Rectal smooth muscle tissue (tissue), 1 donor: Measurements from ENCODE around the gene TRIOBP.

ENCODE experiments used
- H3K27ac ChIP-seq: one replicate; pipeline ENCODE4 v1.7.0; 2013; ENCODE audit warnings: low read depth, low read length, inconsistent platforms
- H3K27me3 ChIP-seq: one replicate; pipeline ENCODE4 v1.7.0; 2013; ENCODE audit warnings: low read length; ENCODE audit not compliant: control insufficient read depth, insufficient read depth
- H3K36me3 ChIP-seq: one replicate; pipeline ENCODE4 v1.7.0; 2013; ENCODE audit warnings: low read length; ENCODE audit not compliant: control insufficient read depth, insufficient read depth
- H3K4me1 ChIP-seq: one replicate; pipeline ENCODE4 v1.7.0; 2013; ENCODE audit warnings: low read length; ENCODE audit not compliant: control insufficient read depth, insufficient read depth
- H3K4me3 ChIP-seq: one replicate; pipeline ENCODE4 v1.7.0; 2013; ENCODE audit warnings: low read length
- H3K9ac ChIP-seq: one replicate; pipeline ENCODE4 v1.7.0; 2013; ENCODE audit warnings: low read length

Gene TRIOBP

DNA sequence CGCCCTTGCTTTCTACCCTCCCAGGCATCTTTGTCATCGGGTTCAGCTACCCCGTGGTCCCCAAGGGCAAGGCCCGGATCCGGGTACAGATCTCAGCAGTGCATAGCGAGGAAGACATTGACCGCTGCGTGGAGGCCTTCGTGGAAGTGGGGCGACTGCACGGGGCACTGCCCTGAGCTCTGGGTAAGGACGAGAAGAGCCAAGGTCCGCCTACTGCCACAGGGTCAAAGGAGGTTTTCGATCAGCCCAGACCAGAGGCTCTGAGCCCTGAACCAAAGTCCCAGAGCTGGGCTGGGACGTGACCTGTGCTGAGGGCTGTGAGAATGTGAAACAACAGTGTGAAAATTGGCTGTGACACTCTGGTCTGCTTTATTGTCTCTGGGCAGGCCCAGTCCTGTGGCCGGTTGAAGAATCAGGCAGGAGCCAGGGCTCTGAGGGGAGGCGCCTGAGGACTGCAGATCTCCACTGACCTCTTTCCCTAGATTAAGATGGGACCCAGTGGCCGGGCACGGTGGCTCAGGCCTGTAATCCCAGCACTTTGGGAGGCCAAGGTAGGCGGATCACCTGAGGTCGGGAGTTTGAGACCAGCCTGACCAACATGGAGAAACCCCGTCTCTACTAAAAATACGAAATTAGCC, 119.8 kb downstream of the TRIOBP start:
- H3K27me3 ChIP-seq: peaks cover 4% of the 10 kb centered on the region
- no peak overlapping the region for H3K4me3 ChIP-seq
- H3K9ac ChIP-seq: no peak overlapping the region
- H3K27ac ChIP-seq: no peak overlapping the region
- peaks cover 4% of the 10 kb centered on the region for H3K4me1 ChIP-seq
- no peaks in the 10 kb centered on the region for H3K36me3 ChIP-seq

DNA sequence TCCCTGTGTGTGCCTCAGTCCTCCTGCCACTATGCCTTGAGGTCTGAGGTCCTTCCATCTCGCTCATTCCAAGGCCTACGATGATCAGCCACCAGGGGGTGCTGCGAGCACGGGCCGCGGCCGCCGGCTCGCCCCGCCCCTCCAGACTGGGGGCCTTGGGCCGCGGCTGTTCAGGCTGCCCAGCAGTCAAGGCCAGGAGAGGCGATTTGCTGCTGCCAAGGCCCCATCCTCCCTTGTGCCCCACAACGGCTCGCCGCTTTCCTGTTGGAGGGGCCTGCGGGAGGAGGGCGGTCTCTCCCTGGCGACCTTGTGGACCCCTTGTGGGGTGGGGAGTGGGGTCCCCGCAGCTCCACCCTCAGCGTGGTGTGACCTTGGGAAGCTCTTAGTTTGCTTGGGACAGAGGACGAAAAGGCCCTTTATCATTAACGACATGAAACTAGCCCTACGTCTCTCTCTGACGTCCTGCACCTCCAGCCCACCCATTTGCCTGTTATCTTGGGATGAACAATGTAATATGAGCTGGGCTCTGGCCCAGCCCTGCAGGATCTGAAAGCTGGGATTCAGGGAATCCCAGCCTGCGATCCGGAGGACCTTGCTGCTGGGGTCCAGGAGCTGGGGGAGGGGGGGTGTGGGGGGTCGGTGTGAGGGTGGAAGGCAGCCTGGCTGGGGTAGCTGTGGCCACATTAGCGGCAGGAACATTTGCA, 121.0 kb downstream of the TRIOBP start:
- H3K9ac ChIP-seq: no peak overlapping the region

DNA sequence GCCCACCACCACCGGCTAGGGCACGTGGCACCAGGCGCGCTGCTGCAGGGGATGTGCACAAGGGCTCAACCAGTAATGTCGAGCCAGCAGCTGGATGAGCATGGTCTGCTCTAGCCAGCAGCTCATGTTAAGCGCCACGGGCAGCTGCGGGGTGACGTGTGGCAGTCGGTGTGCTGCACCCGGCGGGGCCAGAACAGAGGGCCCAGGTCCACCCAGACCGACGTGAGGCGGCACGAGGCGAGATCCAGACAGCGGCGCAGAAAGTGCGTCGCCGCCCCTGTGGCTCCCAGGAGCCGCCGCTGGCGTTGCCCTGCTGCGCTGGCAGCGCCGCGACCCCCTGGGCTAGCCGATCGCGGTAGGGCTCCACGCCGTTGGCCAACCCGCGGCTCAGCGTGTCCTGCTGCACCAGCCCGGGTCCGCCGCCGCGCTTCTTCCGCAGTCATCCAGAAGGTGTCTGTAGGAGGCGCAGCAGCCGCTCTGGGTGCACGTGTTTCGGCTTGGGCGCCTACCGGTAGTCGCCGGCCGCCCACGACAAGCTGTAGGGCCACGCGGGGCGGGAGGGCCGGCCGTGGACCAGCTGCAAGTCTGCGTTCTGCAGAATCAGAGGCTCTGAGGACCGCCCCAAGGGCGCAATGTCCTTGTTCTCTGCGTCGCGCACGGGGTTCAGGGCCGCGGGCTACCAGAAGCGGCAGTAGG, 121.7 kb downstream of the TRIOBP start:
- Histone ChIP-seq H3K36me3 (no peaks in the 10 kb centered on the region), H3K4me1 (peaks cover 4% of the 10 kb centered on the region), H3K27me3 (peaks cover 14% of the 10 kb centered on the region), H3K9ac (no peak overlapping the region), H3K4me3 (peak overlapping the region; percentile 58), H3K27ac (no peak overlapping the region)

More for the DNA sequence above, 121.0 kb downstream of the TRIOBP start:
- no peaks in the 10 kb centered on the region for H3K36me3 ChIP-seq
- H3K27ac ChIP-seq: peak overlapping the region; percentile 30
- H3K27me3 ChIP-seq: peaks cover 9% of the 10 kb centered on the region
- H3K4me3 ChIP-seq: peak overlapping the region; percentile 73
- peaks cover 4% of the 10 kb centered on the region for H3K4me1 ChIP-seq

DNA sequence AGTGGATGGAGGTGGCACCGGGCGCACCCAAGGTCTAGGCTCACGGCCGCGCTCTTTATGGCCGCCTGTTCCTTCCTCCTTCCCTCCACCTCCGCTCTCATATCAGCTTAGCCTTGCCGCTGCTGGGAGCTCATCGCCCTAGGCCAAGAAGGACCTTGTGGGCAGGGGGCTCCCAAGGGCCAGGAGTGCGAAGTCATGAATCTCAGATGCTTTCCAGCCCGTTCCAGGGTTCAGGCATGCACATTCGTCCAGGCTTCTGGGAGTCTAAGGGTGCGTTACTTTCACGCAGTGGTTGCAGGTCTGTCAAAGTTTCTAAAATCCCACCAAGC, 122.2 kb downstream of the TRIOBP start:
- peaks cover 4% of the 10 kb centered on the region for H3K4me1 ChIP-seq
- H3K9ac ChIP-seq: no peak overlapping the region
- H3K36me3 ChIP-seq: no peaks in the 10 kb centered on the region
- H3K4me3 ChIP-seq: peak overlapping the region; percentile 58
- H3K27me3 ChIP-seq: peaks cover 14% of the 10 kb centered on the region
- H3K27ac ChIP-seq: no peak overlapping the region

DNA sequence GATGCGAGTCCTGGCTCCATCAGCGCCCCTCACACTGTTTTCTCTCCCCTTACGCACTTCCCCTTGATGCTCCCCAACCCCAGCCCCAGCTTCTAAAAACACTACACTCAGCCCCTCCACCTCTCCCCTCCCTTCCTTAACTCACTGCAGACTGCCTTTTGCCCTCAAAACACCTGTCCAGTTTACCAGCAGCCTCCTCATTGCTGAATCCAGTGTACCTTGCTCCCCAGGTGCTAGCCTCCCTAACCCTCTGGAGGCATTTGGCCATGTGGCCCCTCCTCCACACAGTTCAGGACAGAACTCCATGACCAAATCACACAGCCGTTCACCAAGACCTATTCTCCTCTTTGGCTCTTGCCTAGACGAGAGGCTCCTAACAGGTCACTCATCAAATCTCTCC, 123.5 kb downstream of the TRIOBP start:
- Histone ChIP-seq H3K27ac (no peak overlapping the region), H3K27me3 (peaks cover 14% of the 10 kb centered on the region), H3K4me1 (peaks cover 4% of the 10 kb centered on the region), H3K9ac (no peak overlapping the region), H3K4me3 (no peak overlapping the region), H3K36me3 (no peaks in the 10 kb centered on the region)

DNA sequence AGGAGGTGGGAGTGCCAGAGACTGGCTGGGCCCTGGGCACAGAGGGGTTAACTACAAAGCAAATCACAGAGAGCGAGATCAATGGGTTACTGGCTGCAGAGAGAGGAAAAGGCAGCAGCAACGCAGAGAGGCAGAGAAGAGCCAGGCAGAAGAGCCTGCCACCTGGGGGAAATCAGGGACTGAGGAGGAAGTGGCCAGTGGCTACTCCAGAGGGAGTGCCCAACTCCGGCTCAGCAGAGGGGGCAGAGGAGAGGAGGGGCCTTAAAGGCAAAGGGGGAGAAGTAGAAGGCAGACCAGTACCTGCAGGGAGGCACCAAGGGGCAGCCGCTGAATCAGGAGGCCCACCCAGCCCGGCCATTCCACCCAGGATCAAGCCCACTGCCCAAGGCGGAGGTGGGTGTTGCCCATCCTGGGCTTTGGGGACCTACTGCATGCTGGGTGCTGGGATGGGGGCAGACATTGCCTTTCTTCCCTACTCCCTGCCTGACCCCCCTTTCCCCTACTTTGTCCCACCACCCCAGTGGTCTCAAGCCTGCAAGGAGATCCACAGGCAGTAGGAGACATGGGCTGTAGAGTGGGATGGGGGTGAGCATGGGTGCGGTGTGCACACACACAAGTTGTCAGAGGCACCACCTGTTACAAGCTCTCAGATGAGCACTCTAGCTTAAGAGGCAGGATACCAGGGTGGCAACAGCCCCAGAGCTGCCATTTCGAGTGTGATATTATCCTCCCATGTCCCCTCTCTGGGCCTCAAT, 125.4 kb downstream of the TRIOBP start:
- Histone ChIP-seq H3K36me3 (no peaks in the 10 kb centered on the region), H3K27me3 (peaks cover 14% of the 10 kb centered on the region)

DNA sequence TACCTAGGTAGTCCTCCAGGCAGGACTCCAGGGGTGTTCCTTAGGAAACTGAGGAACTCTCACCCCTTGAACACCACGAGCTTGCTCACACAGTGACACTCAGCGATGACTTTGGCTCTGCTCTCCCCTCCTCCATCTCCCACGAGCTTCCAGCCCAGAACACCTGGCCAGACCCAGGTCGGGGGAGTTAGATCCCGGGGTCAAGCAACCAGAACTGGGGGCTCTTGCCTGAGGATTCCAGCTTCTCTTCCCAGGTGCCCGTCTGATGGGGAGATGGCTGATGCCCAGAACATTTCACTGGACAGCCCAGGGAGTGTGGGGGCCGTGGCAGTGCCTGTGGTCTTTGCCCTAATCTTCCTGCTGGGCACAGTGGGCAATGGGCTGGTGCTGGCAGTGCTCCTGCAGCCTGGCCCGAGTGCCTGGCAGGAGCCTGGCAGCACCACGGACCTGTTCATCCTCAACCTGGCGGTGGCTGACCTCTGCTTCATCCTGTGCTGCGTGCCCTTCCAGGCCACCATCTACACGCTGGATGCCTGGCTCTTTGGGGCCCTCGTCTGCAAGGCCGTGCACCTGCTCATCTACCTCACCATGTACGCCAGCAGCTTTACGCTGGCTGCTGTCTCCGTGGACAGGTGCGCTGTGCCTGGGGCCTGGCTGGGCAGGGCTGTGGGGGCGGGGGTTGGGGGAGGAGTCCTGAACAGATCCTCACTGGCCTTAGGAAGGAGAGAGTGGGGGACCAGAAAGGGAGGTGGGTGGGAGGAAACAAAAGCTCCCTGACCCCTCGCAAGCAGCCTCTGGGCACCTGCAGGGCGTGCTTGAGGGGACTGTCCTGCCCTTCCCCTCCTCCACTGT, 126.5 kb downstream of the TRIOBP start, which contains the start of gene GALR3:
TSS of gene GALR3 (plus strand) at position 249 of the 852 bp plus-strand sequence. CDS start at position 274, 25 bp downstream.
- no peak within 1 kb of the TSS for H3K9ac ChIP-seq
- no peak within 1 kb of the TSS for H3K4me3 ChIP-seq
- H3K27me3 ChIP-seq: peaks cover 14% of the 10 kb centered on the region
- no peak within 1 kb of the TSS for H3K27ac ChIP-seq
- no peaks in the 10 kb centered on the region for H3K36me3 ChIP-seq
- peaks cover 6% of the 10 kb centered on the region for H3K4me1 ChIP-seq

More for the DNA sequence above, 125.4 kb downstream of the TRIOBP start:
- no peak overlapping the region for H3K9ac ChIP-seq
- no peak overlapping the region for H3K27ac ChIP-seq
- H3K4me1 ChIP-seq: peaks cover 9% of the 10 kb centered on the region
- H3K4me3 ChIP-seq: no peak overlapping the region

DNA sequence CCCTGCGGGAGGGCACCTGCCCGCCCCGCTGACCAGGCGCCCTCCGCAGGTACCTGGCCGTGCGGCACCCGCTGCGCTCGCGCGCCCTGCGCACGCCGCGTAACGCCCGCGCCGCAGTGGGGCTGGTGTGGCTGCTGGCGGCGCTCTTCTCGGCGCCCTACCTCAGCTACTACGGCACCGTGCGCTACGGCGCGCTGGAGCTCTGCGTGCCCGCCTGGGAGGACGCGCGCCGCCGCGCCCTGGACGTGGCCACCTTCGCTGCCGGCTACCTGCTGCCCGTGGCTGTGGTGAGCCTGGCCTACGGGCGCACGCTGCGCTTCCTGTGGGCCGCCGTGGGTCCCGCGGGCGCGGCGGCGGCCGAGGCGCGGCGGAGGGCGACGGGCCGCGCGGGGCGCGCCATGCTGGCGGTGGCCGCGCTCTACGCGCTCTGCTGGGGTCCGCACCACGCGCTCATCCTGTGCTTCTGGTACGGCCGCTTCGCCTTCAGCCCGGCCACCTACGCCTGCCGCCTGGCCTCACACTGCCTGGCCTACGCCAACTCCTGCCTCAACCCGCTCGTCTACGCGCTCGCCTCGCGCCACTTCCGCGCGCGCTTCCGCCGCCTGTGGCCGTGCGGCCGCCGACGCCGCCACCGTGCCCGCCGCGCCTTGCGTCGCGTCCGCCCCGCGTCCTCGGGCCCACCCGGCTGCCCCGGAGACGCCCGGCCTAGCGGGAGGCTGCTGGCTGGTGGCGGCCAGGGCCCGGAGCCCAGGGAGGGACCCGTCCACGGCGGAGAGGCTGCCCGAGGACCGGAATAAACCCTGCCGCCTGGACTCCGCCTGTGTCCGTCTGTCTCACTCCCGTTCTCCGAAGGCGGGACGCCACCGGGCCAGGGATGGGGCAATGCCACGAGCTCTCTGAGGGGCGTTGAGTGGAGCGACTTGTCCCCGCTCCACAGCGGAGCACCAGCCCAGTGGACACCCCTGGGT, 128.1 kb downstream of the TRIOBP start:
- Histone ChIP-seq H3K9ac (no peak overlapping the region), H3K4me1 (peaks cover 6% of the 10 kb centered on the region), H3K27me3 (peaks cover 14% of the 10 kb centered on the region), H3K36me3 (peaks cover 9% of the 10 kb centered on the region), H3K4me3 (peak overlapping the region; percentile 51), H3K27ac (no peak overlapping the region)
